Measurements from ENCODE around the gene NHLRC2.
"Not testable (repeated sequence)": the region's sequence is repeated elsewhere in the genome, so short reads cannot be mapped to it uniquely, and the experiment has no call there.

Gene NHLRC2

GRCh38 chr10:113911839-113912238 is 57.4 kb downstream of the NHLRC2 start:
- no peak for DNase-seq

- DNase-seq, result no peak
Measured at GRCh38 chr10:113912582-113912981, 58.1 kb downstream of the NHLRC2 start.

- DNase-seq, result no peak
Measured at GRCh38 chr10:113914956-113915355, 60.5 kb downstream of the NHLRC2 start.

- DNase-seq, result no peak
Measured at GRCh38 chr10:113915540-113915939, 61.1 kb downstream of the NHLRC2 start.

GRCh38 chr10:113916053-113916452 is 61.6 kb downstream of the NHLRC2 start:
- no peak for DNase-seq

- DNase-seq, result no peak
Measured at GRCh38 chr10:113917636-113918035, 63.2 kb downstream of the NHLRC2 start.

- no peak for DNase-seq
Measured at GRCh38 chr10:113920114-113920513, 65.7 kb downstream of the NHLRC2 start.

GRCh38 chr10:113920875-113921274 is 66.4 kb downstream of the NHLRC2 start:
- DNase-seq, result no peak

GRCh38 chr10:113921561-113922370 is 67.3 kb downstream of the NHLRC2 start:
- no peak for DNase-seq

- peak; percentile 2 for DNase-seq
Measured at GRCh38 chr10:113922787-113923570, 68.5 kb downstream of the NHLRC2 start.

- DNase-seq, result no peak
Measured at GRCh38 chr10:113924186-113924585, 69.7 kb downstream of the NHLRC2 start.

GRCh38 chr10:113924664-113925063 is 70.2 kb downstream of the NHLRC2 start:
- DNase-seq, result no peak

- no peak for DNase-seq
Measured at GRCh38 chr10:113927440-113927839, 73.0 kb downstream of the NHLRC2 start.

- no peak for DNase-seq
Measured at GRCh38 chr10:113928830-113929229, 74.4 kb downstream of the NHLRC2 start.

- no peak for DNase-seq
Measured at GRCh38 chr10:113929522-113929921, 75.1 kb downstream of the NHLRC2 start.

- DNase-seq, result no peak
Measured at GRCh38 chr10:113930482-113931057, 76.1 kb downstream of the NHLRC2 start.

GRCh38 chr10:113932854-113933253 is 78.4 kb downstream of the NHLRC2 start:
- no peak for DNase-seq

- DNase-seq, result no peak
Measured at GRCh38 chr10:113933894-113934532, 79.6 kb downstream of the NHLRC2 start.

GRCh38 chr10:113937258-113937657 is 82.8 kb downstream of the NHLRC2 start:
- no peak for DNase-seq

- no peak for DNase-seq
Measured at GRCh38 chr10:113937756-113938155, 83.3 kb downstream of the NHLRC2 start.

GRCh38 chr10:113939212-113939860 is 84.9 kb downstream of the NHLRC2 start:
- no peak for DNase-seq

GRCh38 chr10:113941140-113941539 is 86.7 kb downstream of the NHLRC2 start:
- no peak for DNase-seq

GRCh38 chr10:113943196-113943595 is 88.7 kb downstream of the NHLRC2 start:
- not testable (repeated sequence) for DNase-seq

Data from RPMI8226 (cell line).